A673 (cell line): Measurements from ENCODE around the gene EXTL1.

Experiments
- CTCF ChIP-seq: fragments of 300-800, 200-600 bp; sonication (generic); conservative IDR thresholded peaks from 2 replicates; pipeline ENCODE4 v1.5.1; 2017; ENCODE audit warnings: low read depth, mild to moderate bottlenecking, antibody characterized with exemption, low read length, moderate library complexity, mixed read lengths
- EZH2 ChIP-seq: fragments of 200-600 bp; sonication (generic); IDR thresholded peaks from 2 replicates; pipeline ENCODE4 v1.6.1; 2017; ENCODE audit warnings: borderline replicate concordance, low read depth, mild to moderate bottlenecking, mixed read lengths, antibody characterized with exemption, low read length; ENCODE audit not compliant: poor library complexity, severe bottlenecking

GRCh38 chr1:26041978-26042377 is 20.4 kb downstream of the EXTL1 start:
- TF ChIP-seq CTCF (no peak), EZH2 (no peak)
